Endothelial cell of umbilical vein (primary cell): ENCODE measurements around the gene PHEX. TPM values are rescaled to one million over a fixed set of nuclear protein-coding genes. Genes with fewer than 3 reads are reported as not detected.

Experiments used
- BruUV-seq: library from RNA; stranded (reverse); fragments of 400-500 nt; replicated peaks from 2 replicates; lab custom pipeline; 2021; lab: Mats Ljungman, UMichigan
- CTCF ChIA-PET: fragments of 300-600, 350-600 bp; sonication (Branson Sonifier 250); formaldehyde crosslinking; loops from one replicate; lab custom pipeline; 2021; ENCODE audit warnings: antibody characterized with exemption, inconsistent platforms; lab: Charles Lee
- POLR2A ChIA-PET: fragments of 300-600, 350-600 bp; sonication (Branson Sonifier 250); formaldehyde crosslinking; loops from one replicate; lab custom pipeline; 2021; ENCODE audit warnings: antibody characterized with exemption, inconsistent platforms; lab: Charles Lee
- DNase-seq: peaks from one replicate; pipeline ENCODE4 v3.0.0-alpha.2; 2011; ENCODE audit warnings: low read depth, low spot score
- FAIRE-seq: peaks from 2 replicates; lab custom pipeline; 2011; peaks lifted over from hg19 to GRCh38; lab: Jason Lieb, UNC
- H2AFZ ChIP-seq: 2 replicates; pipeline ENCODE4 v1.6.0; 2012; ENCODE audit warnings: low read depth, low read length, control low read depth, inconsistent platforms
- H3K27ac ChIP-seq: 2 replicates; pipeline ENCODE4 v1.5.1; 2011; ENCODE audit warnings: low read depth, mild to moderate bottlenecking, control low read depth, low read length, moderate library complexity; ENCODE audit not compliant: insufficient read depth
- H3K27me3 ChIP-seq, 2 experiments: 2 replicates each; pipeline versions ENCODE4 v1.6.0 to v1.6.1; 2011; ENCODE audit warnings: low read length in 2 of 2, mixed read lengths in 1 of 2; ENCODE audit not compliant: control insufficient read depth in 2 of 2, insufficient read depth in 2 of 2
- H3K36me3 ChIP-seq, 2 experiments: 2 replicates in 1 of 2; 3 replicates in 1 of 2; pipeline ENCODE4 v1.5.1; 2011; ENCODE audit warnings: low read length in 2 of 2, mild to moderate bottlenecking in 1 of 2, moderate library complexity in 1 of 2; ENCODE audit not compliant: control insufficient read depth in 2 of 2, insufficient read depth in 2 of 2; ENCODE audit errors: extremely low read depth in 1 of 2
- H3K4me1 ChIP-seq: 3 replicates; pipeline ENCODE4 v1.5.1; 2011; ENCODE audit warnings: mild to moderate bottlenecking, low read length; ENCODE audit not compliant: control insufficient read depth, insufficient read depth; ENCODE audit errors: extremely low read depth
- H3K4me2 ChIP-seq: 2 replicates; pipeline ENCODE4 v1.6.1; 2011; ENCODE audit warnings: low read length, control low read depth, mixed read lengths; ENCODE audit not compliant: insufficient read depth
- H3K4me3 ChIP-seq, 3 experiments: fragments of 200-600 bp in 1 of 3; sonication (generic), shearing (Covaris generic) in 1 of 3; replicated peaks in 1 of 3; 2 replicates each; pipeline ENCODE4 v1.5.1; 2011 to 2016; ENCODE audit warnings: control low read depth in 3 of 3, low read length in 3 of 3, mild to moderate bottlenecking in 2 of 3, inconsistent platforms in 1 of 3, low read depth in 1 of 3, moderate library complexity in 1 of 3; ENCODE audit not compliant: insufficient read depth in 1 of 3
- H3K79me2 ChIP-seq: 2 replicates; pipeline ENCODE4 v1.6.0; 2012; ENCODE audit warnings: low read length, inconsistent platforms; ENCODE audit not compliant: control insufficient read depth, insufficient read depth
- H3K9ac ChIP-seq: replicated peaks from 2 replicates; pipeline ENCODE3; 2011; ENCODE audit warnings: low read length, control low read depth; ENCODE audit not compliant: insufficient read depth; ENCODE audit errors: extremely low read depth
- H3K9me1 ChIP-seq: replicated peaks from 3 replicates; pipeline ENCODE4 v1.6.0; 2011; ENCODE audit warnings: mild to moderate bottlenecking, low read length; ENCODE audit not compliant: control insufficient read depth, insufficient read depth; ENCODE audit errors: extremely low read depth
- H3K9me3 ChIP-seq: replicated peaks from 2 replicates; pipeline ENCODE4 v1.5.1; 2012; ENCODE audit warnings: low read length, inconsistent platforms; ENCODE audit not compliant: control insufficient read depth, insufficient read depth
- H4K20me1 ChIP-seq: replicated peaks from 2 replicates; pipeline ENCODE3; 2011; ENCODE audit warnings: mild to moderate bottlenecking, low read length; ENCODE audit not compliant: control insufficient read depth, insufficient read depth; ENCODE audit errors: extremely low read depth
- EZH2 ChIP-seq: IDR thresholded peaks from 2 replicates; pipeline ENCODE4 v1.6.1; 2012; ENCODE audit warnings: borderline replicate concordance, low read depth, mild to moderate bottlenecking, moderate library complexity, low read length, inconsistent platforms; ENCODE audit not compliant: severe bottlenecking
- dilution Hi-C: fragments of 300-500 bp; cut with MboI; formaldehyde crosslinking; loops from one replicate; pipeline ENCODE4 v1.15.0; 2019; ENCODE audit warnings: low sequenced_read_pairs; ENCODE audit not compliant: extremely low pct_ligation_motif_present
- intact Hi-C: fragments of 100-400 bp; cut with micrococcal nuclease; formaldehyde crosslinking; loops from one replicate; pipeline ENCODE4 v1.10.0; 2022
- polyA plus RNA-seq, 4 experiments: library from polyadenylated mRNA; depleted of rRNA in 3 of 4; stranded (reverse) in 3 of 4; unstranded in 1 of 4; fragments of >200 nt; gene quantifications; 2 replicates each; pipeline versions ENCODE4 v1.2.1 to v1.2.3, GENCODE V29; 2011 to 2012; ENCODE audit warnings: missing spikeins in 1 of 4
- total RNA-seq: library from RNA; stranded (reverse); gene quantifications from 2 replicates; pipeline ENCODE4 v1.2.3, GENCODE V29; 2021
- TF ChIP-seq, protein P1 (sequence below), 2 donors: IDR thresholded peaks; 1 replicate in 1 of 2; 2 replicates in 1 of 2; pipeline ENCODE4 v1.5.1; 2011; ENCODE audit warnings: low read length in 2 of 2, mild to moderate bottlenecking in 2 of 2, moderate library complexity in 2 of 2, control low read depth in 1 of 2, inconsistent platforms in 1 of 2, low read depth in 1 of 2; ENCODE audit not compliant: insufficient read depth in 1 of 2; ENCODE audit errors: extremely low read depth in 1 of 2

PHEX gene
- total and polyA plus RNA-seq, 2 donors (not counting 3 experiments of a cell fraction or from before 2014, with no cell fraction given): 0.07 to 0.44 TPM

DNA sequence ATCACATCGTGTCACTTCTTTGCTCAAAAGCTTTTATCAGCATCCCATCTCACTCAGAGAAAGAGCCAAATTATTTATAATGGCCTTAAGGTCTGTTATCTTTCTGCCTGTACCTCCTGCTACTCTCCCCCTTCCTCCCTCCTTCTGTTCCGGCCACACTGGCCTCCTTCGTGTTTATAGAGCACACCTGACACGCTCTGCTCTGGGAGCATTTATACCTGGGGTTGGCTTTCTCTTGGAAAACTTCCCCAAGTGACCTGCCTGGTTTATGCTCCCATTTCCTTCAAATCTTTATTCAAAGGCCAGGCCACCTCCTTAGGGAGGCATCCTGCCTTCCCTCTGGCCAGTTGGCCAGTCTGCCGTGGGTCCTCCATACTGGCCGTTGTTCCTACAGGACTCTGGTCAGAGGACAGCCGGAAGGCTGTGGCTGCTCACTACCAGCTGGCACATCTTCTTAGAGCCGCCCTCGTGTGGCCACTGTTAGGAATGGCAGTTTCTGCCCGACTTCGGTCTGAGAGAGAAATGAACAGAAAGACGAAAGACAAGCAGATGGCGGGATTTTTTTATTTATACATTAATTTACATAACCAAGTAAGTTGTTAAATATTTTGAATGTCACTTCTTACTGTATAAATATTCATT is 160.4 kb downstream of the PHEX start:
- H3K36me3 ChIP-seq: no peaks in the 10 kb centered on the region
- H2AFZ ChIP-seq: peak overlapping the region; percentile 75
- DNase-seq (peak; percentile 46), FAIRE-seq (peak; percentile 97)
- H3K9me3 ChIP-seq: no peaks in the 10 kb centered on the region
- dilution Hi-C loops (no loop called here), intact Hi-C loops (loop anchor here (1.0 to 5.0 kb wide), 5 partner anchors 56 to 555 kb away; partner anchors contain the start of gene MBTPS2)
- no peak for TF ChIP-seq EZH2
- TF ChIP-seq, protein P1, sequence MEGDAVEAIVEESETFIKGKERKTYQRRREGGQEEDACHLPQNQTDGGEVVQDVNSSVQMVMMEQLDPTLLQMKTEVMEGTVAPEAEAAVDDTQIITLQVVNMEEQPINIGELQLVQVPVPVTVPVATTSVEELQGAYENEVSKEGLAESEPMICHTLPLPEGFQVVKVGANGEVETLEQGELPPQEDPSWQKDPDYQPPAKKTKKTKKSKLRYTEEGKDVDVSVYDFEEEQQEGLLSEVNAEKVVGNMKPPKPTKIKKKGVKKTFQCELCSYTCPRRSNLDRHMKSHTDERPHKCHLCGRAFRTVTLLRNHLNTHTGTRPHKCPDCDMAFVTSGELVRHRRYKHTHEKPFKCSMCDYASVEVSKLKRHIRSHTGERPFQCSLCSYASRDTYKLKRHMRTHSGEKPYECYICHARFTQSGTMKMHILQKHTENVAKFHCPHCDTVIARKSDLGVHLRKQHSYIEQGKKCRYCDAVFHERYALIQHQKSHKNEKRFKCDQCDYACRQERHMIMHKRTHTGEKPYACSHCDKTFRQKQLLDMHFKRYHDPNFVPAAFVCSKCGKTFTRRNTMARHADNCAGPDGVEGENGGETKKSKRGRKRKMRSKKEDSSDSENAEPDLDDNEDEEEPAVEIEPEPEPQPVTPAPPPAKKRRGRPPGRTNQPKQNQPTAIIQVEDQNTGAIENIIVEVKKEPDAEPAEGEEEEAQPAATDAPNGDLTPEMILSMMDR (IDR thresholded peaks at IDR 0.05; ENCODE audit: extremely low read depth in 1 of 2, insufficient read depth in 1 of 2, low read depth in 1 of 2, low read length in 2 of 2): peak; percentile 56
- no peak overlapping the region for H3K9ac ChIP-seq
- no peak overlapping the region for H3K4me3 ChIP-seq
- POLR2A ChIA-PET: no interaction called here
- no peak overlapping the region for H3K4me2 ChIP-seq
- no peaks in the 10 kb centered on the region for H3K9me1 ChIP-seq
- H3K27ac ChIP-seq: no peak overlapping the region
- H3K79me2 ChIP-seq: no peaks in the 10 kb centered on the region
- no TSS peak for BruUV-seq
- H3K4me1 ChIP-seq: no peaks in the 10 kb centered on the region
- CTCF ChIA-PET: interaction anchor here (1.4 to 1.9 kb wide), 3 partner anchors 56 to 207 kb away, joined by 4 to 9 read pairs (median 6); no protein-coding TSS in a partner anchor
- no peaks in the 10 kb centered on the region for H4K20me1 ChIP-seq
- no peaks in the 10 kb centered on the region for H3K27me3 ChIP-seq
